GM21825 (cell line): ENCODE data around the gene ZFR2.
"Not testable (repeated sequence)": the region's sequence is repeated elsewhere in the genome, so short reads cannot be mapped to it uniquely, and the experiment has no call there.

Source experiments
- ATAC-seq: cut with Tn5 transposase; IDR thresholded peaks from one replicate; pipeline ENCODE4 v1.9.1; 2021; ENCODE audit warnings: mild to moderate bottlenecking, moderate library complexity; ENCODE audit not compliant: unreplicated experiment

Gene ZFR2

GRCh38 chr19:3759482-3760254 lies 109.2 kb downstream of the ZFR2 start:
- no peak for ATAC-seq

- not testable (repeated sequence) for ATAC-seq
These were observed 110.5 kb downstream of the ZFR2 start for GRCh38 chr19:3758297-3758696.

GRCh38 chr19:3757705-3758104 lies 111.1 kb downstream of the ZFR2 start:
- ATAC-seq = not testable (repeated sequence)
